ENCODE results near the gene SLCO4A1. TPM values are rescaled to one million over a fixed set of nuclear protein-coding genes. Genes with fewer than 3 reads are reported as not detected.

The SLCO4A1 gene
- total and polyA plus RNA-seq, 5 donors from 2014 or later = 1.8 to 7.4 (median 2.8) TPM

DNA sequence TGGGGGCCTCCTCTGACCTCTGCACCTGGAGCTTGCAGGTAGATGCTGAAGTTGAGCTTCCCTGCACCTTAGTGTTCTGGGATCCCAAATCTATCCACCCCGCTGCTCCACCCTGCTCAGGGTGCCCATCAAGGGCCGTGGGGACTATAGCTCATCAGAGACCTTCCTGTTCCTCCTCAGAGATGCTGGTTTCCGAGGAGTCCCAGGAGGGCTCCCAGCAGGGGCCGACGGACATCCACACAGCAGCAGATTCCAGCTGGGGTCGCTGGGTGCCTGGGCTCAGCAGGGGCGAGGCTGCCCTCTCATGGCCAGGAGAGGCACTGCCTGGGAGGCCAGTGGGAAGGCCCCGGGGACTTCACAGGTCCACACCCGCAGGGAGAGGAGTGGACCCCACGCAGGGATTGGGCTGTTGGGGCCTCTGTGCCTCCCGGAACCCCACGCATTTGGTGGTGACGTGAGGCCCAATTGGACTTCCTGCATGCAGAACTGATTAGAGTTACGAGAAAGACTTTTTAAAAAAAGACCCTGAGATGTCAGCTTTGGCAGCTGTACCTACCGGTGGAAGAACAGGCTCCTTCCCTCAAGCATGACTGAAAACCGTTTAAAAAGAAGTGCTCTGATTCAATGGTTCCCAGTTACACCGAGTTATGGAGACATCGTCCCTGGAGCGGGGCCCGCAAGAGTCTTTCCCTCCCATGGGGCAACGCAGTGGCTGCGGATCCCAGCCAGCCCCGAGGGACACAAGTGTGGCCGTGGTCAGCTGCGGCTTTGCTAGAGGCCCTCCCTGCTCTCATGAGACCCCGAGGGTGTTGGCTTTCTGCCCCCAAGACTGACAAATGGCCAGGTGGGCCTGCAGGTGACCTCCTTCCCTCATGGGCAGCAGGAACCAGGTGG, 25.3 kb upstream of the SLCO4A1 start:
- Histone ChIP-seq H3K36me3 (ENCODE audit: control insufficient read depth, insufficient read depth, low read length) (no peaks in the 10 kb centered on the region), H3K27me3 (ENCODE audit: control insufficient read depth, insufficient read depth, low read length) (no peaks in the 10 kb centered on the region), H3K4me3 (ENCODE audit: low read depth, low read length) (no peak overlapping the region), H3K4me1 (ENCODE audit: control insufficient read depth, insufficient read depth, low read length, poor library complexity, severe bottlenecking) (peaks cover 23% of the 10 kb centered on the region), H3K9me3 (ENCODE audit: control insufficient read depth in 2 of 2, low read length in 2 of 2) (no peaks in the 10 kb centered on the region), H3K27ac (ENCODE audit: insufficient read depth, low read length, poor library complexity, severe bottlenecking) (peak overlapping the region; percentile 79)
- Mint-ChIP-seq H3K27ac (peak overlapping the region; percentile 56 to 91 (median 82)), H3K9me3 (no peaks in the 10 kb centered on the region), H3K27me3 (peaks cover 7% of the 10 kb centered on the region), H3K4me1 (peaks cover 0 to 37% (median 17%) of the 10 kb centered on the region in 4 donors), H3K4me3 (peak overlapping the region; percentile 48 to 81 (median 65)), H3K36me3 (no peaks in the 10 kb centered on the region)
- ATAC-seq (ENCODE audit: low read depth in 2 of 2) (peak; percentile 63 to 65), DNase-seq (peak; percentile 53 to 80 (median 58))

DNA sequence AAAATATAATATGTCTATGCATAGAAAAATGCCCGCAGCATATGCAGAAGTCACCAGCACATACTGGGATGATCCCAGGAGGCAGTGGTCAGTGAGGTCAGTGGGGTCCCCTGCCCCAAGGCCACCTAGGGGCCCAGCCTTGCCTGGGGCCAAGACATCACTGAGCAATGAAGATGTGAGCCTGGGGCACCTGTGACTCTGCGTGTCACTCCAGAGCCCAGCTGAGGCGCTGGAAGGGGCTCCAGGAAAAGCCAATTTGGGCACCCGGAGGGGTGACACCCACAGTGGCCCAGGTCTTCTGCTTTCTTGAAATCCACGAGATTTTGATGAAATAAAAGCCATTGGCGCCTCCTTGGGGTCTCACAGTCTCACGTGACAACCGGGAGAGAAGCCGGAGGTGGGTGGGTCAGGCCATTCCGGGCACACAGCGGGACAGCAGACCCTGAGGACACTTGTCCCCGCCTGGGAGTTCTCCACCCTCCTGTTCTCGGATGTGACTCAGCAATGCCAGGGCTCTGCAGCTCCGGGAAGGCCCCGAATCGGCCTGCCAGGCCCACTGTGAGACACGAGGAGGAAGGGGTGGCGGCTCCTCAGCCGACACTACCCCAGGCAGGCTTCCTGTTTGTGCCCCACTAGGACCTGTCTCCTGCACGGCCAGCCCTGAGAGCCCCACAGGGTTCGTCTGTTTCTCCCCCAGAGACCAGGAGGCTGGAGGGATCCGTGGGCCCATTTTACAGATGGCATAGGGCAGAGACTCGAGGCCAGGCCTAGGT, 24.4 kb upstream of the SLCO4A1 start:
- Mint-ChIP-seq H3K36me3 (no peaks in the 10 kb centered on the region), H3K4me1 (peaks cover 0 to 39% (median 18%) of the 10 kb centered on the region in 4 donors), H3K9me3 (no peaks in the 10 kb centered on the region), H3K4me3 (peak overlapping the region; percentile 33 to 65 (median 62)), H3K27ac (peak overlapping the region; percentile 82 to 93 (median 91)), H3K27me3 (peaks cover 4% of the 10 kb centered on the region)
- Histone ChIP-seq H3K27ac (ENCODE audit: insufficient read depth, low read length, poor library complexity, severe bottlenecking) (peak overlapping the region; percentile 79), H3K36me3 (ENCODE audit: control insufficient read depth, insufficient read depth, low read length) (no peaks in the 10 kb centered on the region), H3K27me3 (ENCODE audit: control insufficient read depth, insufficient read depth, low read length) (no peaks in the 10 kb centered on the region), H3K9me3 (ENCODE audit: control insufficient read depth in 2 of 2, low read length in 2 of 2) (no peaks in the 10 kb centered on the region), H3K4me1 (ENCODE audit: control insufficient read depth, insufficient read depth, low read length, poor library complexity, severe bottlenecking) (peaks cover 28% of the 10 kb centered on the region), H3K4me3 (ENCODE audit: low read depth, low read length) (no peak overlapping the region)
- DNase-seq (peak in 2 of 3 donors; percentile 35 to 88), ATAC-seq (ENCODE audit: low read depth in 2 of 2) (peak; percentile 77 to 81)

- H3K27me3 ChIP-seq (ENCODE audit: control insufficient read depth, insufficient read depth, low read length) = no peaks in the 10 kb centered on the region
- no peaks in the 10 kb centered on the region for H3K36me3 ChIP-seq (ENCODE audit: control insufficient read depth, insufficient read depth, low read length)
- Mint-ChIP-seq H3K27ac (peak overlapping the region; percentile 82 to 93 (median 91)), H3K36me3 (no peaks in the 10 kb centered on the region), H3K9me3 (no peaks in the 10 kb centered on the region), H3K4me1 (peaks cover 0 to 48% (median 23%) of the 10 kb centered on the region in 4 donors), H3K27me3 (no peaks in the 10 kb centered on the region), H3K4me3 (peak overlapping the region in 2 of 4 donors; percentile 11 to 58)
- no peak overlapping the region for H3K4me3 ChIP-seq (ENCODE audit: low read depth, low read length)
- DNase-seq (peak in 1 of 3 donors; percentile 83), ATAC-seq (ENCODE audit: low read depth in 2 of 2) (peak; percentile 12 to 25)
- peak overlapping the region; percentile 79 for H3K27ac ChIP-seq (ENCODE audit: insufficient read depth, low read length, poor library complexity, severe bottlenecking)
- H3K9me3 ChIP-seq (ENCODE audit: control insufficient read depth in 2 of 2, low read length in 2 of 2) = no peaks in the 10 kb centered on the region
- peaks cover 38% of the 10 kb centered on the region for H3K4me1 ChIP-seq (ENCODE audit: control insufficient read depth, insufficient read depth, low read length, poor library complexity, severe bottlenecking)
Measured at GRCh38 chr20:62618611-62619529, 23.4 kb upstream of the SLCO4A1 start.

DNA sequence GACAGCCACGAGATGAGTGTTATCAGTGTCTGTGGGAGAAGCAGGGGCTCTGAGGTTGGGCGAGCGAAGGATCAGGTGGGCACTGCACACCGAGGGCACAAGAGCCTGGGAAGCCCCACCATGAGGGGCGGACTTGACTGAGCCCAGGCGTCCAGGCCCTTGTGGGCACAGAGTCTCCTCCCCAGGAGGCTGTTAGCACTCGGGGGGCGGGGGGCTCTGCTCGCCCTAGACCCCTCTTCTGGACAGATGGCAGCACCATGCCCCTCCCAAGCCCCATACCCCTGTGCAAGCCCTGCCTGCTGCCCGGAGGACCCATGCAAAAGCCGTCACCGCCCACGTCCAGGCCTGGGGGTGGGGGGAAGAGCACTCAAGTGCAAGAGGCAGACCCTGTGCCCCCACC, 21.7 kb upstream of the SLCO4A1 start:
- H3K36me3 Mint-ChIP-seq = no peaks in the 10 kb centered on the region
- H3K4me1 ChIP-seq (ENCODE audit: control insufficient read depth, insufficient read depth, low read length, poor library complexity, severe bottlenecking) = peaks cover 44% of the 10 kb centered on the region
- H3K27me3 ChIP-seq (ENCODE audit: control insufficient read depth, insufficient read depth, low read length) = no peaks in the 10 kb centered on the region
- H3K4me3 Mint-ChIP-seq = no peak overlapping the region
- H3K4me1 Mint-ChIP-seq = peaks cover 0 to 52% (median 24%) of the 10 kb centered on the region in 4 donors
- H3K27me3 Mint-ChIP-seq = no peaks in the 10 kb centered on the region
- H3K36me3 ChIP-seq (ENCODE audit: control insufficient read depth, insufficient read depth, low read length) = no peaks in the 10 kb centered on the region
- no peak overlapping the region for H3K27ac ChIP-seq (ENCODE audit: insufficient read depth, low read length, poor library complexity, severe bottlenecking)
- no peaks in the 10 kb centered on the region for H3K9me3 ChIP-seq (ENCODE audit: control insufficient read depth in 2 of 2, low read length in 2 of 2)
- H3K27ac Mint-ChIP-seq = no peak overlapping the region
- no peak overlapping the region for H3K4me3 ChIP-seq (ENCODE audit: low read depth, low read length)
- ATAC-seq (ENCODE audit: low read depth in 2 of 2) (no peak), DNase-seq (no peak)
- H3K9me3 Mint-ChIP-seq = no peaks in the 10 kb centered on the region

DNA sequence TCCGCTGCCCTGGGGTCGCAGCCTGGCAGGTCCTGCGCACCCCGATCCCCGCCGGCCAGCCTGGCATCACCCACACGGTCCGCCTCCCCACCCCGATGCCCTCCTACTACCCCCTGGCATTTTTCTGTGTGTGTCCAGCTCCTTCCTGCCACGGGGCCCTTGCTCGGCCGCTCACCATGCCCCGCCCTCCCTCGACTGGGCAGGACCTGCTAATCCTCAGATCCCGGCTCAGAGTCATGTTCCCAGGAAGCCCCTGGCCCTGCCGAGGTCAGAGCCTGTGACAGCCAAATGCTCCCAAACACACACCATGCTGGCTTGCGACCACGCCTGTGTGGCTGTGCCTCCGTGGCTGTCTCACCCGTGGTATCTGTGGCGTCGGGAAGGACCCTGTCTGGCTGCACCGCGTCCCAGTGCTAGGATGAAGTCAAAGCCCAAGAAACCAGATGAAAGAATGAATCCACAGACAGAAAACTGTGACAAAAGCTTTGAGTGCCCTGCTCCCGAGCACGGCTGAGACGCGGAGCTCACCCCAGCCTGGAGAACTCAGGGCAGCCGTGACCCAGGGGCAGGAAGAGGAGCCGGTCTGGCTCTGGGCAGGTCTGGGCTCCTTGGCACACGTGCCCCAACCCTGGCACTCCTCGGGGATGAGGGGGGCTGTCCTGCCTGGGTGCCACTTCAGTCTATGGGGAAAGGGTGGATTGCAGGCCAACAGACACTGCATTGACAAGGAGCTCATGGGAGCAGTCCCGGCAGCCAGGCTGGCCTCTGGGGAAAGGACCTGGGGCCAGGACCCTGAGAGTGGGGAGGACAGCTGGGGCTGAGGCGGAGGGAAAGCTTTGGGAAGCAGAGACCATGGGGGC, 20.8 kb upstream of the SLCO4A1 start:
- Mint-ChIP-seq H3K27me3 (no peaks in the 10 kb centered on the region), H3K4me1 (peaks cover 0 to 48% (median 24%) of the 10 kb centered on the region in 4 donors), H3K9me3 (no peaks in the 10 kb centered on the region), H3K36me3 (no peaks in the 10 kb centered on the region), H3K27ac (peak overlapping the region in 1 of 3 donors; percentile 46), H3K4me3 (peak overlapping the region in 2 of 4 donors; percentile 32 to 48)
- Histone ChIP-seq H3K4me3 (ENCODE audit: low read depth, low read length) (no peak overlapping the region), H3K9me3 (ENCODE audit: control insufficient read depth in 2 of 2, low read length in 2 of 2) (no peaks in the 10 kb centered on the region), H3K36me3 (ENCODE audit: control insufficient read depth, insufficient read depth, low read length) (no peaks in the 10 kb centered on the region), H3K4me1 (ENCODE audit: control insufficient read depth, insufficient read depth, low read length, poor library complexity, severe bottlenecking) (peaks cover 44% of the 10 kb centered on the region), H3K27ac (ENCODE audit: insufficient read depth, low read length, poor library complexity, severe bottlenecking) (no peak overlapping the region), H3K27me3 (ENCODE audit: control insufficient read depth, insufficient read depth, low read length) (no peaks in the 10 kb centered on the region)
- ATAC-seq (ENCODE audit: low read depth in 2 of 2) = no peak
- DNase-seq = no peak

DNA sequence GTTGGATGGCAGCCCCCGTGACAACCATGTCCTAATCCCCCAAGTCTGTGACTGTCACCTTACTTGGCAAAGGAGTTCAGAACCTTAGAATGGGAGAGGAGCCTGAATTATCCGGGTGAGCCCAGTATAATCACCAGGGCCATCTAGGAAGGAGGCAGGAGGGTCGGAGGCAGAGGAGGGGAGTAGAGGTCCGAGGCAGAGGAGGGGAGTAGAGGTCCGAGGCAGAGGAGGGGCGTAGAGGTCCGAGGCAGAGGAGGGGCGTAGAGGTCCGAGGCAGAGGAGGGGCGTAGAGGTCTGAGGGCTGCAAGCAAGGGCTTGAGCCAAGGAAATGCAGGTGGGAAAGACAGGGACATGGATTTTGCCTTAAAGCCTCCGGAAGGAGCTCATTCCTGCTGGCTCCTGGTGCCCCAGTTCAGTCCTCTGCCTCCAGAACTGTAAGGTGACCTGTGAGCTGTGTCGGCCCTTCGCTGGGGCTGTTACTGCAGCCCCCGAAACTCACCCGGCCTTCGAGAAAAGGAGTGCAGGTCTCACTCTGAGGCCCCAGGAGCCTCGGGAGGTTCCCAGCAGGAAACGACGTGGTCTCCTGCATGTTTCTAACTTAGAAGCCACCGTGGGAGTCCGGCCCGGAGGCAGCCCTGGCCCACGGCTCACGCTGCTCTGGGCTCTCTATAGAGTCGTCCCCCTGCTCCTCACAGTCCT, 20.0 kb upstream of the SLCO4A1 start:
- Histone ChIP-seq H3K36me3 (ENCODE audit: control insufficient read depth, insufficient read depth, low read length) (no peaks in the 10 kb centered on the region), H3K4me1 (ENCODE audit: control insufficient read depth, insufficient read depth, low read length, poor library complexity, severe bottlenecking) (peaks cover 36% of the 10 kb centered on the region), H3K9me3 (ENCODE audit: control insufficient read depth in 2 of 2, low read length in 2 of 2) (no peaks in the 10 kb centered on the region), H3K27ac (ENCODE audit: insufficient read depth, low read length, poor library complexity, severe bottlenecking) (peak overlapping the region; percentile 70), H3K4me3 (ENCODE audit: low read depth, low read length) (no peak overlapping the region), H3K27me3 (ENCODE audit: control insufficient read depth, insufficient read depth, low read length) (no peaks in the 10 kb centered on the region)
- Mint-ChIP-seq H3K36me3 (no peaks in the 10 kb centered on the region), H3K27me3 (no peaks in the 10 kb centered on the region), H3K27ac (peak overlapping the region in 2 of 3 donors; percentile 42 to 56), H3K4me3 (peak overlapping the region in 1 of 4 donors; percentile 48), H3K9me3 (no peaks in the 10 kb centered on the region), H3K4me1 (peaks cover 0 to 39% (median 19%) of the 10 kb centered on the region in 4 donors)
- ATAC-seq (ENCODE audit: low read depth in 2 of 2) (no peak), DNase-seq (no peak)

All from CD4-positive, CD25-positive, alpha-beta regulatory T cell (primary cell).